DMS153 (cell line): ENCODE data around the gene EP400.

Experiments used
- DNase-seq: peaks from one replicate; lab custom pipeline; 2025; lab: John Stamatoyannopoulos, UW

The EP400 gene

DNA sequence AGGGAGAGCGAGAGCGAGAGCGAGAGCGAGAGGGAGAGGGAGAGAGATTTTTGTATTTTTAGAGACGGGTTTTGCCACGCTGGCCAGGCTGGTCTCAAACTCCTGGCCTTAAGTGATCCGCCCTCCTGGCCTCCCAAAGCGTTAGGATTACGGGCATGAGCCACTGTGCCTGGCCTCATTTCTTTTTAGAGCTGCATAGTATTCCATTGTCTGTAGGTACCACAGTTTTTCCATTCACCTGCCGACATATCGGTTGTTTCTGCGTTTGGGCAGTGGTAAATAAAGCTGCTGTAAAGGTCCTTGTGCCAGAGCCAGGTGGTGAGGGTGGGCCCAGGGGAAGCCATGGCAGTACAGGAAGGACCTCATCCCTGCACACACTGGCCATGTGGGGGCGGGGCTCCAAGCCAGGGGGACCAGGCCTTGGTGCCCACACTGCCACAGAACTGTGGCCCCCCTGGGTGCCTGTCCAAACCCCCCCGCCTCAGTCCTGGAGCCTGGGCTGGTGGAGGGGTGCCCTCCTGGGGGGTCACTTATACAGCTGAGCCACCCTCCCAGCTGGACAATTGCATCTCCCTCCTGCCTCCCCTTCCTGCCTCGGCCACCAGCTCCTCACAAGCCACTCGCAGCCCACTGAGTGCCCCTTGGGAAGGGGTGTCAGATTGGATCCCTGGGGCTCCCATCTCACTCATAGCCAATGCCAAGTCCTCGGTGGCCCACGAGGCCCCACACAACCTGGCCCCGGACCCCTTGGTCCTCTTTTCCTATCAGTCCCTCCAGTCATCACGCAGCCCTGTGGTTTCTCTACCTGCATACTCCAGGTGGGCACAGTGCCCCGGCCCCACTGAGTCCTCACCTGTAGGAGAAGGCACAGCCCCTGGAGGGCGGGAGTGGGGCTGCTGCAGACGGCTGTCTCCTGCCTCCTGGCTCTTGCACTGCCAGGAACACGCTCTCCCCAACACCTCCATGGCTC lies 22.3 kb upstream of the EP400 start:
- no peak for DNase-seq

DNA sequence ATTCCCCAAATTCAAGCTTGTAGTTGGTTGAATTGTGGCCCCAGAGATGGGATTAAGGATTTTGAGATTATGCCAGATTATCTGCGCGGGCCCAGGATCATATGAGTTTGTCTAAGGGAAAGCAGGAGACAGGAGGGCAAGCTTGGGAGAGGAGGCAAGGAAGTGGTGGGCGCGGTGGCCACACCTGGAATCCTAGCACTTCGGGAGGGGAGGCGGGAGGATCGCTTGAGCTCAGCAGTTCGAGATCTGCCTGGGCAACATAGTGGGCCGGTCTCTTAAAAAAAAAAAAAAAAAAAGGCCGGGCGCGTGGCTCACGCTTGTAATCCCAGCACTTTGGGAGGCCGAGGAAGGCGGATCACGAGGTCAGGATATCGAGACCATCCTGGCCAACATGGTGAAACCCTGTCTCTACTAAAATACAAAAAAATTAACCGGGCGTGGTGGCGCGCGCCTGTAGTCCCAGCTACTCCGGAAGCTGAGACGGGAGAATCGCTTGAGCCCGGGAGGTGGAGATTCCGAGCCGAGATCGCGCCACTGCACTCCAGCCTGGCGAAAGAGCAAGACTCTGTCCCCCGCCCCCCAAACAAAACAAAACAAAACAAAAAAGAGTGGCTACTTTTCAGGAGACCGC lies 21.5 kb upstream of the EP400 start:
- DNase-seq = no peak

DNA sequence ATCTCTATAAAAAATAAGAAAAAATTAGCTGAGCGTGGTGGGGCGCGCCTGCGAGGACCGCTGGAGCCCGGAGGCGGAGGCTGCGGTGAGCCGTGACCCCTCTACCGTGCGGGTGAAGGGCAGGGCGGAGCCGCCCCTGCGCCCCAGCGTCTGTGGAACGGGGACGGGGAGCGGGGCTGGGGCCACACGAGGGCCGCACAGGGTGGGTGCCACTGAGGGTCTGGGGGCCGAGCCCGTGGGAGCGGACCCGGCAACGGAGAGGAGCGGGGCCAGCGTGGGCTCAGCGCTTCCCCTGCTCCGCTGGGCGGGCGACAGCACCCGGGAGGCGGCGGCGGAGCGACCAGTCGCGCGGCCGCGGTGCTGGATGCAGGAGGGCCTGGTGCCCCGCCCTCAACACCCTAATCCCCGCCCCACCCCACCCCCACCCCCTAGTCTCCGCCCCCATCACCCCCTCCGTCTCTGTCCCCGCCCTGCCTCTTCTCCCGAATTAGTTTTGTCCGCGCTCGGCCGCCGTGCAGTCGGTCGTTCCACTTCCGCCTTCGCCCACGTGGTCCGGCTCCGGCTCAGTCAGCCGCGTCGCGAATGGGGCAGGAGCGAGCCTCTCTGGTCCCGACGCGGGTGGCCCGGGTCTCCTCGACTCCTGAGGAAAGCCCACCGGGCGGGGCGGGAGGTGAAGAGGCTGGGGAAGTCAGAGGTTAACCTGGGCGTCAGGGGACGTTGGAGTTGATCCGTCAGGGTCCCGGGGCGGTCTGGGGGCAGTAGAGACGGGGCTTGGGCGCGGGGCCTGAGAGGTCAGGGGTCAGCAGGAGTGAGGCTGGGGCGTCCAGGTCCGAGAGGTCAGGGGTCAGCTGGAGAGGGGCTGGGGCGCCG lies 20.8 kb upstream of the EP400 start, which contains the start of gene PUS1:
TSS of gene PUS1 (plus strand) at position 566 of the 870 bp plus-strand sequence. CDS start 447 bp downstream, outside the sequence.
- DNase-seq = peak; percentile 81

- no peak for DNase-seq
These were observed 19.9 kb upstream of the EP400 start for GRCh38 chr12:131929581-131930456.

- no peak for DNase-seq
These were observed 19.2 kb upstream of the EP400 start for GRCh38 chr12:131930510-131930909.

GRCh38 chr12:131933387-131933786 lies 16.4 kb upstream of the EP400 start:
- no peak for DNase-seq

DNA sequence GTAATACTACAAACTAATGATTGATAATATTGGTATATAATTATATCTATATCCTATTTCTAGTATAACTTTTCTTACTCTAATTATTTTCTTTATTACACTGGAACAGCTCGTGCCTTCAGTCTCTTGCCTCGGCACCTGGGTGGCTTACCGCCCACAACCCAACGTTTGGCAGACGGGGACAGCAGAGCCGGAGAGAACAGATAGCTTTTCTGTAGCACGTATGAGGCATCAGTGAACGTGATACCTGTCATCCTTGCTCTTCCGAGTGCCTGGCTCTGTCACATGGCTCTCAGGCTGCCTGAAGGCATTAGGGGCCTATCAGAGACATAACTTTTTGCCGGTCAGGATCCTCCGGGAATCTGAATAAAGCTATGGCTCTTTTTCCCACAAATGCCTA lies 15.2 kb upstream of the EP400 start:
- DNase-seq = no peak

DNA sequence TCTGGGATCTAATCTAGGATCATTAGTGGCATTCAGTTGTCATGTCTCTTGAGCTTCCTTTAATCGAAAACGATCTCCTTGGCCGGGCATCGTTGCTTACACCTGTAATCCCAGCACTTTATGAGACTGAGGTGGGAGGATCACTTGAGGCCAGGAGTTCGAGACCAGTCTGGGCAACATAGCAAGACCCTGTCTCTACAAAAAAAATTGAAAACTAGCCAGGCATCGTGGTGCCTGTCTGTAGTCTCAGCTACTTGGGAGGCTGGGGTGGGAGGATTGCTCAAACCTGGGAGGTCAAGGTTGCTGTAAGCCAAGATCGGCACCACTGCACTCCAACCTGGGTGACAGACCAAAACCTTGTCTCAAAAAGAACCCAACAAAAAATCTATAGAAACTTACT lies 11.7 kb upstream of the EP400 start:
- no peak for DNase-seq

GRCh38 chr12:131939007-131939406 lies 10.7 kb upstream of the EP400 start:
- DNase-seq = peak; percentile 88

DNA sequence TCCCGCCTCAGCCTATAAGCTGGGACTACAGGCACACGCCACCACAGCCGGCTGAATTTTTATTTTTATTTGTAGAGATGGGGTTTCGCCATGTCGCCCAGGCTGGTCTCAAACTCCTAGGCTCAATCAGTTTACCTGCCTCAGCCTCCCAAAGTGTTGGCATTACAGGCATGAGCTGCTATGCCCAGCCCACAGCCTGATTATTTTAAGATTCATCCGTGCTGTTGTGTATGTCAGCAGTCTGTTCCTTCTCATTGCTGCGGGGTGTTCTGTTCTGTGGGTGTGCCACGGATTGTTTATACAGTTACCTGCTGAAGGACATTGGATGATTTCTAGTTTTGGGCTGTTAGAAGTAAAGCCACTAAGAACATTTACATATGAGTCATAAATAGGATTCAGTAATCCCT lies 9.6 kb upstream of the EP400 start:
- no peak for DNase-seq

DNA sequence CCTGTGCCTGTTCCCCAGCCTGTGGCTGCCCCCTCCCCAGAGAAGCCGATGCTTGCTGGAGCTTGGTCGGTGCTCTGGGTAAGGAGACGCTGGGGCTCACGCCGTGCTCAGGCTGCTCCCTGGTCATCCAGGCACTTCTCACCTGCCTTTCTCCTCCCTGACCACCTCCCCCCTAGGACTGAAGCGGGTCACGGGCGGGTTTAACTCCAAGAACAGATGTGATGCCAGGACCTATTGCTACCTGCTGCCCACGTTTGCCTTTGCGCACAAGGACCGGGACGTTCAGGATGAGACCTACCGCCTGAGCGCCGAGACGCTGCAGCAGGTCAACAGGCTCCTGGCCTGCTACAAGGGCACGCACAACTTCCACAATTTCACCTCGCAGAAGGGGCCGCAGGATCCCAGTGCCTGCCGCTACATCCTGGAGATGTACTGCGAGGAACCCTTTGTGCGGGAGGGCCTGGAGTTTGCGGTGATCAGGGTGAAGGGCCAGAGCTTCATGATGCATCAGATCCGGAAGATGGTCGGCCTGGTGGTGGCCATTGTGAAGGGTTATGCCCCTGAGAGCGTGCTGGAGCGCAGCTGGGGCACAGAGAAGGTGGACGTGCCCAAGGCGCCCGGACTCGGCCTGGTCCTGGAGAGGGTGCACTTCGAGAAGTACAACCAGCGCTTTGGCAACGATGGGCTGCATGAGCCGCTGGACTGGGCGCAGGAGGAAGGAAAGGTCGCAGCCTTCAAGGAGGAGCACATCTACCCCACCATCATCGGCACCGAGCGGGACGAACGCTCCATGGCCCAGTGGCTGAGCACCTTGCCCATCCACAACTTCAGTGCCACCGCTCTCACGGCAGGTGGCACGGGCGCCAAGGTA lies 8.4 kb upstream of the EP400 start:
- no peak for DNase-seq

DNA sequence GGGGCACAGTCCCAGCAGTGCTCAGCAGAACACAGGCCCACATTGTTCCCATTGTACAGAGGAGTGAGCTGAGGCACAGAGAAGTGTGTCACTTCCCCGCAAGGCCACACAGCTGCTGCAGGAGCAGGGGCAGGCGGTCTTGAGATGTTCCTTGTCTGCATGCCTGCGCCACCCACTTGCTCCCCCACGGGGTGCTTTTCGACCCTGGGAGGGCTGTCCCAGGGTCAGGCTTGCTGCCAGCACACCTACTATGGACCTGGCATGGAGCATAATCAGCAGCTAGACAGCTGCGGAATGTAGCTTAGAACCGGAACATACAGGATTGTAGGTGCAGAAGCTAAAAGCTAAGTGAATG lies 7.8 kb upstream of the EP400 start:
- no peak for DNase-seq

GRCh38 chr12:131942671-131943070 lies 7.1 kb upstream of the EP400 start:
- no peak for DNase-seq

DNA sequence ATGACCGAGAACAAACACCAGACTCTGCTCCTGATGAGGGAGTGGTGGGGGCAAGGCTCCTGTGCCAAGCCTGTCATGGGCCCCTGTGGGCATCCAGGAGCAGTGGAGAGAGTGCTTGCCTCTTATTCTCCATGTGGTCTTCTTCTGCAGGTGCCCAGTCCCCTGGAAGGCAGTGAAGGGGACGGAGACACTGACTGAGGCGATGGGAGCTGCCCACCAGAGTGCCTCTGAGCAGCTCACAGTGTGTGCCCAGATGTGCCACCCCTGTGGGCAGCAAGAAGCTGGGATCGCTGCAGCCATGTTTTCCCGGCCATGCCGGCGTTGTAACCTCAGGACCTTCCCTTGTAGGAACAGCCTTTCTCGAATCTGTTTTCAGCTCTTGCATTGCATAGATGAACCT lies 6.4 kb upstream of the EP400 start:
- no peak for DNase-seq

DNA sequence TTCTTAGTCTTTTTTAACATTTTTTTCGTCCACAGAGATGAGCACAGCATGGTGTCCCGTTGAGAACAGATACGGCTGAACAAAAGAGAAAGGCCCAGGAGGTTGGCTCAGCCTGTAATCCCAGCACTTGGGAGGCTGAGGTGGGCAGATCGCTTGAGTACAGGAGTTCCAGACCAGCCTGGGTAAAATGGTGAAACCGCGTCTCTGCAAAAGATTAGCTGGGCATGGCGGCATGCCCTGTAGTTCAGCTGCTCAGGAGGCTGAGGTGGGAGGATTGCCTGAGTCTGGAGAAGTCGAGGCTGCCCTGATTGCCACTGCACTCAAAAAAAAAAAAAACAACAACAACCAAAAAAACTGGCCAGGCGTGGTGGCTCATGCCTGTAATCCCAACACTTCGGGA lies 5.9 kb upstream of the EP400 start:
- no peak for DNase-seq

- no peak for DNase-seq
These were observed 5.0 kb upstream of the EP400 start for GRCh38 chr12:131944601-131945251.

GRCh38 chr12:131946757-131947156 lies 3.0 kb upstream of the EP400 start:
- DNase-seq = no peak

- DNase-seq = no peak
These were observed 2.2 kb upstream of the EP400 start for GRCh38 chr12:131947482-131948027.

- DNase-seq = no peak
These were observed 1.5 kb upstream of the EP400 start for GRCh38 chr12:131948166-131948712.
